Hepatocyte (in vitro differentiated cells): ENCODE data around the gene KMT5B.

Source experiments
- CTCF ChIP-seq: fragments of 200-600 bp; sonication (generic); IDR thresholded peaks from 2 replicates; pipeline ENCODE4 v1.5.1; 2016; ENCODE audit warnings: antibody characterized with exemption, mild to moderate bottlenecking; ENCODE audit not compliant: poor library complexity
- EZH2 ChIP-seq: fragments of 200-600 bp; sonication (generic); IDR thresholded peaks from 2 replicates; pipeline ENCODE4 v1.6.1; 2016; ENCODE audit warnings: antibody characterized with exemption, mild to moderate bottlenecking, borderline replicate concordance
- EZH2phosphoT487 ChIP-seq: fragments of 200-600 bp; sonication (generic); IDR thresholded peaks from one replicate; pipeline ENCODE4 v1.6.1; 2018; ENCODE audit warnings: antibody characterized with exemption, mild to moderate bottlenecking, low read depth, moderate library complexity; ENCODE audit not compliant: unreplicated experiment, severe bottlenecking

- no peak for TF ChIP-seq CTCF
- TF ChIP-seq EZH2, result no peak
- no peak for TF ChIP-seq EZH2phosphoT487
Measured at GRCh38 chr11:68167474-68167873, 45.6 kb downstream of the KMT5B start.
